Neutrophil (primary cell): Measurements from ENCODE around the gene SNAI1.
"Not testable (repeated sequence)": the region's sequence is repeated elsewhere in the genome, so short reads cannot be mapped to it uniquely, and the experiment has no call there.

Source experiments
- H3K27ac ChIP-seq: fragments of 200-600 bp; sonication (generic); 2 replicates; pipeline ENCODE4 v1.5.1; 2016; ENCODE audit warnings: mild to moderate bottlenecking, moderate library complexity
- H3K27me3 ChIP-seq: fragments of 200-600 bp; sonication (generic); 2 replicates; pipeline ENCODE4 v1.6.0; 2016; ENCODE audit warnings: mild to moderate bottlenecking
- H3K36me3 ChIP-seq: fragments of 200-600 bp; sonication (generic); 2 replicates; pipeline ENCODE4 v1.5.1; 2017
- H3K4me1 ChIP-seq, 2 experiments: fragments of 200-600 bp in 1 of 2; sonication (generic) in 1 of 2; 1 replicate in 1 of 2; 2 replicates in 1 of 2; pipeline versions ENCODE4 v1.5.1 to v1.6.1; 2013 to 2016; ENCODE audit warnings: low read depth in 1 of 2, low read length in 1 of 2, mild to moderate bottlenecking in 1 of 2, moderate library complexity in 1 of 2; ENCODE audit not compliant: control insufficient read depth in 1 of 2, insufficient read depth in 1 of 2
- H3K4me3 ChIP-seq, 2 experiments: fragments of 200-600 bp in 1 of 2; sonication (generic) in 1 of 2; 1 replicate in 1 of 2; 2 replicates in 1 of 2; pipeline ENCODE4 v1.5.1; 2013 to 2016; ENCODE audit warnings: low read depth in 1 of 2, low read length in 1 of 2, mild to moderate bottlenecking in 1 of 2, moderate library complexity in 1 of 2
- H3K9me3 ChIP-seq: fragments of 200-600 bp; sonication (generic); 2 replicates; pipeline ENCODE4 v1.5.1; 2016
- TF ChIP-seq, protein P1 (sequence below): fragments of 200-600 bp; sonication (generic); IDR thresholded peaks from 2 replicates; pipeline ENCODE4 v1.5.1; 2016; ENCODE audit warnings: antibody characterized with exemption

Gene SNAI1

DNA sequence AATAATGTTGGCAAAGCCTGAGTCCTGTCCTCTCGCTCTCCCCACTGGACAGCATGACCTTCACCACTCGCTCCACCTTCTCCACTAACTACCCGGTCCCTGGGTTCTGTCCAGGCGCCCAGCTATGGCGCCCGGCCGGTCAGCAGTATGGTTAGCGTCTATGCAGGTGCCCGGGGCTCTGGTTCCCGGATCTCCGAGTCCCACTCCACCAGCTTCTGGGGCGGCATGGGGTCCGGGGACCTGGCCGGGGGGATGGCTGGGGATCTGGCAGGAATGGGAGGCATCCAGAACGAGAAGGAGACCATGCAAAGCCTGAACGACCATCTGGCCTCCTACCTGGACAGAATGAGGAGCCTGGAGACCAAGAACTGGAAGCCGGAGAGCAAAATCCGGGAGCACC, 26.1 kb upstream of the SNAI1 start:
- Histone ChIP-seq H3K9me3 (no peaks in the 10 kb centered on the region), H3K4me3 (no peak overlapping the region), H3K27ac (no peak overlapping the region), H3K36me3 (peaks cover 80% of the 10 kb centered on the region), H3K27me3 (no peaks in the 10 kb centered on the region), H3K4me1 (no peaks in the 10 kb centered on the region)
- TF ChIP-seq, protein P1, sequence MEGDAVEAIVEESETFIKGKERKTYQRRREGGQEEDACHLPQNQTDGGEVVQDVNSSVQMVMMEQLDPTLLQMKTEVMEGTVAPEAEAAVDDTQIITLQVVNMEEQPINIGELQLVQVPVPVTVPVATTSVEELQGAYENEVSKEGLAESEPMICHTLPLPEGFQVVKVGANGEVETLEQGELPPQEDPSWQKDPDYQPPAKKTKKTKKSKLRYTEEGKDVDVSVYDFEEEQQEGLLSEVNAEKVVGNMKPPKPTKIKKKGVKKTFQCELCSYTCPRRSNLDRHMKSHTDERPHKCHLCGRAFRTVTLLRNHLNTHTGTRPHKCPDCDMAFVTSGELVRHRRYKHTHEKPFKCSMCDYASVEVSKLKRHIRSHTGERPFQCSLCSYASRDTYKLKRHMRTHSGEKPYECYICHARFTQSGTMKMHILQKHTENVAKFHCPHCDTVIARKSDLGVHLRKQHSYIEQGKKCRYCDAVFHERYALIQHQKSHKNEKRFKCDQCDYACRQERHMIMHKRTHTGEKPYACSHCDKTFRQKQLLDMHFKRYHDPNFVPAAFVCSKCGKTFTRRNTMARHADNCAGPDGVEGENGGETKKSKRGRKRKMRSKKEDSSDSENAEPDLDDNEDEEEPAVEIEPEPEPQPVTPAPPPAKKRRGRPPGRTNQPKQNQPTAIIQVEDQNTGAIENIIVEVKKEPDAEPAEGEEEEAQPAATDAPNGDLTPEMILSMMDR: no peak

DNA sequence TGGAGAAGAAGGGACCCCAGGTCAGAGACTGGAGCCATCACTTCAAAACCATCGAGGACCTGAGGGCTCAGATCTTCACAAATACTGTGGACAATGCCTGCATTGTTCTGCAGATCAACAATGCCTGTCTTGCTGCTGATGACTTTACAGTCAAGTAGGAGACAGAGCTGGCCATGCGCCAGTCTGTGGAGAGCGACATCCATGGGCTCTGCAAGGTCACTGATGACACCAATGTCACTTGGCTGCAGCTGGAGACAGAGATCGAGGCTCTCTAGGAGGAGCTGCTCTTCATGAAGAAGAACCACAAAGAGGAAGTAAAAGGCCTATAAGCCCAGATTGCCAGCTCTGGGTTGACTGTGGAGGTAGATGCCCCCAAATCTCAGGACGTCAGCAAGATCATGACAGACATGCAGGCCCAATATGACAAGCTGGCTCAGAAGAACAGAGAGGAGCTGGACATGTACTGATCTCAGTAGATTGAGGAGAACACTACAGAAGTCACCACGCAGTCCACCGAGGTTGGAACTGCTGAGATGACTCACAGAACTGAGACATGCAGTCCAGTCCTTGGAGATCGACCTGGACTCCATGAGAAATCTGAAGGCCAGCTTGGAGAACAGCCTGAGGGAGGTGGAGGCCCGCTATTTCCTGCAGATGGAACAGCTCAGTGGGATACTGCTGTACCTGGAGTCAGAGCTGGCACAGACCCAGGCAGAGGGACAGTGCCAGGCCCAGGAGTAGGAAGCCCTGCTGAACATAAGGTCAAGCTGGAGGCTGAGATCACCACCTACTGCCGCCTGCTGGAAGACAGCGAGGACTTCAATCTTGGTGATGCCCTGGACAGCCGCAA, 25.5 kb upstream of the SNAI1 start:
- not testable (repeated sequence) for H3K4me1 ChIP-seq, H3K27ac ChIP-seq, H3K27me3 ChIP-seq, H3K4me3 ChIP-seq, H3K9me3 ChIP-seq
- peaks cover 74% of the 10 kb centered on the region for H3K36me3 ChIP-seq

DNA sequence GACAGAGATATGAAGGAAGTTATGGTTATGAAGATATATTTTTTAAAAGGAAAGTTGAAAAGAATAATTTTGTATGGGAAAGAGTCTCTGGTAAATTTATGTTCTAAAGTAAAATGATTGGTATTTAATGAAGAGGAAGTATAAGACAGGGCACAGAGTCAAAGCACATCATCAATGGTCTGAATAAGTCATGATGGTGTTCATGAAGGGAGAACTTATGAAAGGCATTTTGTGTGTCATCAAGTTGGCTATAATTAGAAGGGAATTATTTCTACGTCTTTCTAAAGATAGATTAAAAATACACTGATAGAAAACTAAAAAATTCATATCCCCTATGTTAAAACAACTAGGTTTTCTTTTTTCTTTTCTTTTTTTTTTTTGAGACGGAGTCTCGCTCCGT, 21.4 kb upstream of the SNAI1 start:
- H3K36me3 ChIP-seq: peaks cover 55% of the 10 kb centered on the region
- no peak overlapping the region for H3K27ac ChIP-seq
- peaks cover 13 to 14% of the 10 kb centered on the region in 2 experiments for H3K4me1 ChIP-seq
- H3K27me3 ChIP-seq: no peaks in the 10 kb centered on the region
- H3K4me3 ChIP-seq: no peak overlapping the region
- TF ChIP-seq, protein P1: no peak
- H3K9me3 ChIP-seq: no peaks in the 10 kb centered on the region

DNA sequence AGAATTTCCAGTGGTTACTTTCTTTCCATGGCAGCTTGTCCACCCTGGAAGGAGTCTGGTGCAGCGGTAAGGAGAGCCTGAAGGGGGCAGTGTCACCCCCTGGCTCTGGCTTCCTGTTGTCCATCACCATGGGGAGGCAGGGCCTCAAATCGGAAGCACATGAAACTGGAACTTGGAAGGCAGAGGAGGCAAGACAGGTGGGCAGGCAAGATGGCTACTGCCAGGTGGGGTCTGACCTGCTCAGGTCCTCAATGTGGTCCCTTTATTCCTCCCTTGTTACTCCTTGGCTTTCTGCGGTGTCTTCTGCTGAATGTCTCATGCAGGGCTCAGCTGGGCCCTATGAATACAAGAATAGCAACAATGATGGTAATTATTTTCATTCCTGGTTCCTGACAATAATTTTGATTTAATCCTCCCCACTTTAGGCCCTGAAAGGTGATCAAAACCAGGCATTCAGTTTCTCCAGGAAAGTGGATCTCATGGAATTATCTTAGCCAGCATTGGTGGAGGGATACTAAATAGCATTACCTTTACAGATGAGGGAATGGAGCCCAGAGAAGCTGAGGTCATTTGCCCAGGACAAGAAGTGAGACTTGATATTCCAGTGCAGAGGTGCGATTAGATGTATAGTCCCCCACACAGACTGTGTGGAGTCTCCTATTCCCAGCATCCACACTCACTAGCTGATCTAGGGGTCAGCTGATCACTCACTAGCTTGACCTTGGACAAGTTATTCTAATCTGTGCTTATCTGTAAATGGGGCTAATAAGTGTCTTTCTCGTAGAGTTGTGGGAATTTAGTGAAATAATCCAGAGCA, 17.6 kb upstream of the SNAI1 start:
- Histone ChIP-seq H3K4me3 (no peak overlapping the region), H3K9me3 (no peaks in the 10 kb centered on the region), H3K27me3 (no peaks in the 10 kb centered on the region), H3K36me3 (peaks cover 22% of the 10 kb centered on the region), H3K4me1 (peaks cover 13 to 14% of the 10 kb centered on the region in 2 experiments), H3K27ac (peak overlapping the region; percentile 37)
- TF ChIP-seq, protein P1: no peak

DNA sequence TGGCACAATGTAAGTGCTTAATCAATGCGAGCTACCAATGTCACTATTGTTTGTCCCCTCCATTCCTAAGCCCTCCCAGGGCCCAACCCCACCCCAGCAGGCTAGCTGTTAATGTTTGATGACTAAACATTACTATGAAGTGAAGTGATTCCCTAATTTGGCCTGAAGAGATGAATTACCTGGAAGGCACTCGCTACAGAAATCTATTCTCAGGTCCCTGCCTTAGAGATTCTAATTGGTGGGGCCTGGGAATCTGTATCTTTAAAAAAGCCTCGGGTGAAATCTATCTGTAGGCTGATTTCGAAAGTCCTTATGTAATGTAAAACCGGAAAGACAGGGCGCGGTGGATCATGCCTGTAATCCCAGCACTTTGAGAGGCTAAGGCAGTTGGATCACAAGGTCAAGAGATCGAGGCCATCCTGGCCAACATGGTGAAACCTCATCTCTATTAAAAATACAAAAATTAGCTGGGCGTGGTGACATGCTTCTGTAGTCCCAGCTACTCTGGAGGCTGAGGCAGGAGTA, 16.9 kb upstream of the SNAI1 start:
- Histone ChIP-seq H3K36me3 (peaks cover 22% of the 10 kb centered on the region), H3K27ac (peak overlapping the region; percentile 25), H3K4me3 (no peak overlapping the region), H3K27me3 (no peaks in the 10 kb centered on the region), H3K9me3 (no peaks in the 10 kb centered on the region), H3K4me1 (peaks cover 13 to 14% of the 10 kb centered on the region in 2 experiments)
- TF ChIP-seq, protein P1: no peak
